ENCODE data around the gene HSPA12B.

HSPA12B gene

DNA sequence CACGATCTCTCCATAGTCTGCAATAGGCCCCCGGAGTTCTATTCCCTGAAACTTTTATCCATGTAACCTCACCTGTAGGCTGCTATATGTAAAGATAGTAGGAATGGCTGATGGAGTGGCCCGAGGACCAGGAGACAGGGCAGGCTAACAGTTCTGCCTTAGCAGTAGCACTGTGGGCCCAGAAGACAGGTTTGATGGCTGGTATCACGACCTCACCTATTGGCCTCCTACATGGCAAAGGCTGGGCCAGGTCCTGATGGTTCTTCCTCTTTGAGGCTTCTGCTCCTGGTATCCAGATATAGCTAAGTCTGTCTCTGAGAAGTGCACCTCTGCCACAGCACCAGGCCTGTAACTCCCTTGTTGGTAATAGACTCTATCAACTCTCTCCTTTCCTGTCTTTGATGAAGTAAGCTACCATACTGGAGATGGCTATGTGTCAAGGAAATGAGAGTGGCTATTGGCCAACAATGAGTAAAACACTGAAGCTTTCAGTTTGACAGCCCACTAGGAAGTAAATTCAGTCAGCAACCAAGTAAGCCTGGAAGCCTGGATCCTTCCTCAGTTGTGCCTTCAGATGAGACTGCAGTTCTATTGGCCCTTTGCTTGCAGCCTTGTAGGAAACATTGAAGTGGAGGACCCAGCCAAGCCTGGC is 43.1 kb downstream of the HSPA12B start:
- no peak for DNase-seq (ENCODE audit: low read depth)
- TF ChIP-seq, protein P1, sequence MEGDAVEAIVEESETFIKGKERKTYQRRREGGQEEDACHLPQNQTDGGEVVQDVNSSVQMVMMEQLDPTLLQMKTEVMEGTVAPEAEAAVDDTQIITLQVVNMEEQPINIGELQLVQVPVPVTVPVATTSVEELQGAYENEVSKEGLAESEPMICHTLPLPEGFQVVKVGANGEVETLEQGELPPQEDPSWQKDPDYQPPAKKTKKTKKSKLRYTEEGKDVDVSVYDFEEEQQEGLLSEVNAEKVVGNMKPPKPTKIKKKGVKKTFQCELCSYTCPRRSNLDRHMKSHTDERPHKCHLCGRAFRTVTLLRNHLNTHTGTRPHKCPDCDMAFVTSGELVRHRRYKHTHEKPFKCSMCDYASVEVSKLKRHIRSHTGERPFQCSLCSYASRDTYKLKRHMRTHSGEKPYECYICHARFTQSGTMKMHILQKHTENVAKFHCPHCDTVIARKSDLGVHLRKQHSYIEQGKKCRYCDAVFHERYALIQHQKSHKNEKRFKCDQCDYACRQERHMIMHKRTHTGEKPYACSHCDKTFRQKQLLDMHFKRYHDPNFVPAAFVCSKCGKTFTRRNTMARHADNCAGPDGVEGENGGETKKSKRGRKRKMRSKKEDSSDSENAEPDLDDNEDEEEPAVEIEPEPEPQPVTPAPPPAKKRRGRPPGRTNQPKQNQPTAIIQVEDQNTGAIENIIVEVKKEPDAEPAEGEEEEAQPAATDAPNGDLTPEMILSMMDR (IDR thresholded peaks at IDR 0.05; ENCODE audit: low read length, missing control alignments) = no peak

DNA sequence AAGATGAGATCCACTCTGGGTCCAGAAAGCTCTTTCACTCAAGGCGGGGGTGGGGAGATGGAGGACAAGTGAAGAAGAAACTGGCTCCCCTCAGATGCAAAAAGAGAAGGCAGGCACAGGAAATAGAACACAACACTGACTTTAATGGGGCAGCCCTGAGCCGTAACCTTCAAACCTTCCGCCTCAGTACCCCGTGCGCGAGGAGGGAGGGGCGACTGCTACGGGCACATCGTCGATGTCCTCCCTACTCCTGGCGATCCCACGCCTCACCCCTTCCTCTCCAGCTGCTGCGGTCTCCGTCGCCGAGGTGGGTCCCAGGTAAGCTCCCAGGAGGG is 44.9 kb downstream of the HSPA12B start:
- TF ChIP-seq, protein P1 (IDR thresholded peaks at IDR 0.05; ENCODE audit: low read length, missing control alignments) = no peak
- H3K4me3 ChIP-seq (replicated peaks; ENCODE audit: low read depth, low read length) = peak overlapping the region; percentile 53
- DNase-seq (ENCODE audit: low read depth) = no peak

More for the DNA sequence above, 43.1 kb downstream of the HSPA12B start:
- H3K4me3 ChIP-seq (replicated peaks; ENCODE audit: low read depth, low read length) = no peak overlapping the region

DNA sequence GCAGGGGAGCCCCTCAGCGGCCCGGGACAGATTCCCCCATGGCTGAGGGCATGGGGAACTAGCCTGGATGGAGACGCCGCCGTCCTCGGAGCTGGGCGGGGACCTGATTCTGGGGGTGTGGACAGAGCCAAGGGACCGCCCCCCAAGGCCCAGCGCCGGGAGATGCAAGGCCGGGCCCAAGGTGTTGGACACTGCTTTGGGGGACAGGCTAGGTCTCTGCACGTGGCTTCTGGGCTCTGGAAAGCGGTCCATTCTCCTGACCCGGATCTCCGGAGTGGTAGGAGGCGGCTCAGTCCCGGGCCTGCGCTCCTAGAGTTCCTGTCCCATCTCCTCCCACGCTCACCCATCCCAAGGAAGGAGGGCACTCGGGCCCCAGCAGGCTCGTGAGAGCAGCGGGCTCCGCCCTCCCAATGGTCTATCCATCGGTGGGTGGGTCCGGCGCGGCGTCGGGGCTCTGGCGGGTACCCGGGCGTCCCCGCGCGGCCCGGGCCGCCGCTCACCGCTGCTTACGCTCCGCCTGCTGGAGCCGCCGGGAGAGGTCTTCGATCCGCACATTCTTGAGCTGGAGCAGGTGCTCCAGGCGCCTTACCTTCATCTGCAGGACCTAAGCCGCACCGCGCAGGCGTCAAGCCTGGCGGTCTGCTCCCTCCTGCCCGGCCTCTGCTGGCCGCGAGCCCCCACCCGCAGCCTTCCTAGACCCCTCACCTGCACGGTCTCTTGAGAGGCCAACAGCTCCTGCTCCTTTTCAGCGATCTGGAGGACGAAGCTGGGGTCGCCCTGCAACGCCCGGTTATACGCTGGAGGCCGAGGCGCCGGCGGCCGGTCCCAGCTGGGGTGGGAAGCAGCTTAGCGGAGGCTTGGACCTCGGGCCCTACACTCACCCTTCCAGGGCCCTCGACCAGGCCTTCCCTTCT is 45.5 kb downstream of the HSPA12B start:
- TF ChIP-seq, protein P1 (IDR thresholded peaks at IDR 0.05; ENCODE audit: low read length, missing control alignments) = no peak
- H3K4me3 ChIP-seq (replicated peaks; ENCODE audit: low read depth, low read length) = peak overlapping the region; percentile 53
- DNase-seq (ENCODE audit: low read depth) = peak; percentile 50

DNA sequence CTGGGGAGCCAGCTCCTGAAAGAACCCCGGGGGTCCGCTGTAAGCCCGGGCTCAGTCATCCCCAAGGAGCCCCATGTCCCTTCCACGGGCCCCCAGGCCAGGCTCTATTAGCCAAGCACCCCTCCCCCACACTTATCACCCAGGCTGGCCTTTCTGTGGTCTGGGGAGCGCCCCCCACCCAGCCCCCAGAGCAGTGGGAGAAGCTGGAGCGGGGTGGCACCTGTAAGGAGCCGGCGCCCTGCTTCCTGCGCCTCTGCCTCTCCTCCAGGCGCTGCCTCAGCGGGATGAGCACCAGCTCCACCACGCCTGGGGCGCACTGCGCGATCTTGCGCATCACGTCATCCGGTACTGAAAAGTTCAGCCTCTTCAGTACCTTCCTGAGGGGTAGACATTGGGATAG is 46.5 kb downstream of the HSPA12B start:
- no peak for DNase-seq (ENCODE audit: low read depth)
- TF ChIP-seq, protein P1 (IDR thresholded peaks at IDR 0.05; ENCODE audit: low read length, missing control alignments) = no peak
- no peak overlapping the region for H3K4me3 ChIP-seq (replicated peaks; ENCODE audit: low read depth, low read length)

DNA sequence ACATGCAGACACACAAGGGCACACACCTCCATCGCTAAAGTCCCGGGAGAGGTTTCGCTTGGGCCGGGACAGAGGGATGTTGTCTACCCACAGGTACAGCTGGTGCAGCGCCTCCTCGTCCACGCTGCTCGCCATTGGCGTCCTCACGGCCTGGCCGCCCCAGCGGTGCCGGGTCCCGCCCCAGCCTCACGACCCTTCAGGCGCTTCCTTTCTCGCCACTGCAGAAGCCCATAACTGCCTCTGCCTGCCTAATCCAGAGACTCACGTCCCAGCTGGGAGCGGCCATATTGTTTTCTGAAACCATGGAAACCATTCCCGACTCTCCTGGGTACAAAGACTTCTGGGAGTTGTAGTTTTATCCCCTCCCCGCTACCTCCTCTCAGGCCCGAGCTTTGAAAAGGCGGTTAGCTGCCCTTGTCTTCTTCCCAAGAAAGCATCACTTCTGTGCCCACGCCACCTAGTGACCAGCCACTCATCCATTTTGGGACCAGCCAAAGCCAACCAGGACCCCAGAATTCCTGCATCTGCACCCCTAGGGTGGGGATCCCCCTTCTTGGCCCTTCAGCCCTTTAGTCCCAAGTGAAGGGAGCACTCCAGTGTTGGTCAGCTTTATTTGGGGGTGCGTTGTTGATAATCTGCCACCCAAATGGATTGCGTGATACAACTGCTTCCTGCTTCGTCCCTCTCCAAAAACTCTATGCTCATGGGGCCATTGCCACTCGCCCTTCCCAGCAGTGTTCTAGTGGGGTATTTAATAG is 48.8 kb downstream of the HSPA12B start, which contains the start of gene SPEF1:
Gene SPEF1, minus strand, starts transcription at position 296 of the 758 bp plus-strand sequence. Its CDS starts 161 bp downstream, at position 135.
- peak within 1 kb of the TSS; percentile 42 for H3K4me3 ChIP-seq (replicated peaks; ENCODE audit: low read depth, low read length)
- TF ChIP-seq, protein P1 (IDR thresholded peaks at IDR 0.05; ENCODE audit: low read length, missing control alignments) = peak; percentile 52
- DNase-seq (ENCODE audit: low read depth) = peak; percentile 93

DNA sequence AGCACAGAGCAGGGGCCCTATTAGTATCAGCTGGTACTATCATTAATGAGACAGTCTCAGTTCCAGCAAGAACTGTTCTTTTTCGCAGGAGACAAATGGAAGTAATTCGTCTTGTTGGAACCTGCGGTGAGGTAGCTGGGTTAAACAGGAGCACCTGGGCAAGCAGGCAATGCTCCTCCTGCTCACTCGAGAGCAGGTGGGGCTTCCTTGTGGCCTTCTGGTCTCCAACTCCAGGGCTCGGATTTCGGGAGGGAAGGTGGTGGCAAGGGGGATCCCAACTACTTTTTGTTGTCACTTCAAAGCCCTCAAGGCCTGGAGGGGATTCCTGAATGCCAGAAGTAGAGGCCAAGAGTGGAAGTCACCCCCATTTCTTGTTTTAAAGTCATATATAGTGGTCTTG is 50.1 kb downstream of the HSPA12B start:
- no peak overlapping the region for H3K4me3 ChIP-seq (replicated peaks; ENCODE audit: low read depth, low read length)
- DNase-seq (ENCODE audit: low read depth) = no peak
- TF ChIP-seq, protein P1 (IDR thresholded peaks at IDR 0.05; ENCODE audit: low read length, missing control alignments) = no peak
